ENCODE results near the gene ARMC5.
"Not testable (repeated sequence)": the region's sequence is repeated elsewhere in the genome, so short reads cannot be mapped to it uniquely, and the experiment has no call there.

ARMC5 gene

GRCh38 chr16:31416371-31416770, 42.9 kb upstream of the ARMC5 start:
- no peak for DNase-seq (ENCODE audit: low spot score)
- no peak for TF ChIP-seq CTCF (IDR thresholded peaks at IDR 0.05; ENCODE audit: extremely low read depth, missing control alignments)

GRCh38 chr16:31417036-31417435, 42.3 kb upstream of the ARMC5 start:
- DNase-seq (ENCODE audit: low spot score) = not testable (repeated sequence)

GRCh38 chr16:31417916-31418315, 41.4 kb upstream of the ARMC5 start:
- TF ChIP-seq CTCF (IDR thresholded peaks at IDR 0.05; ENCODE audit: extremely low read depth, missing control alignments) = no peak

GRCh38 chr16:31420037-31420436, 39.3 kb upstream of the ARMC5 start:
- no peak for TF ChIP-seq CTCF (IDR thresholded peaks at IDR 0.05; ENCODE audit: extremely low read depth, missing control alignments)
- DNase-seq (ENCODE audit: low spot score) = no peak

More at GRCh38 chr16:31417916-31418315, 41.4 kb upstream of the ARMC5 start:
- no peak for DNase-seq (ENCODE audit: low spot score)

GRCh38 chr16:31421587-31421986, 37.7 kb upstream of the ARMC5 start:
- DNase-seq (ENCODE audit: low spot score) = peak; percentile 50
- no peak for TF ChIP-seq CTCF (IDR thresholded peaks at IDR 0.05; ENCODE audit: extremely low read depth, missing control alignments)

GRCh38 chr16:31423241-31423640, 36.1 kb upstream of the ARMC5 start:
- DNase-seq (ENCODE audit: low spot score) = no peak
- no peak for TF ChIP-seq CTCF (IDR thresholded peaks at IDR 0.05; ENCODE audit: extremely low read depth, missing control alignments)

GRCh38 chr16:31423801-31424200, 35.5 kb upstream of the ARMC5 start:
- TF ChIP-seq CTCF (IDR thresholded peaks at IDR 0.05; ENCODE audit: extremely low read depth, missing control alignments) = no peak
- no peak for DNase-seq (ENCODE audit: low spot score)

GRCh38 chr16:31427441-31428278, 31.6 kb upstream of the ARMC5 start:
- DNase-seq (ENCODE audit: low spot score) = peak; percentile 85
- TF ChIP-seq CTCF (IDR thresholded peaks at IDR 0.05; ENCODE audit: extremely low read depth, missing control alignments) = no peak
